Measurements from ENCODE around the gene LCLAT1. TPM values are rescaled to one million over a fixed set of nuclear protein-coding genes. Genes with fewer than 3 reads are reported as not detected.

The LCLAT1 gene
- total RNA-seq, 1 experiment from 2014 or later = 32.9 TPM

GRCh38 chr2:30486655-30487054, 39.6 kb downstream of the LCLAT1 start:
- Histone ChIP-seq H2BK15ac (ENCODE audit: low read depth, low read length) (no peak overlapping the region), H3K79me2 (ENCODE audit: insufficient read depth, low read length) (peaks cover 3% of the 10 kb centered on the region; the same call in 1 of the 2 replicates), H3K27ac (ENCODE audit: insufficient read length, low read depth, low read length) (no peak overlapping the region), H3K9ac (ENCODE audit: extremely low read depth, insufficient read length, low read length) (no peak overlapping the region), H3K4me1 (ENCODE audit: insufficient read depth, low read length) (no peaks in the 10 kb centered on the region), H2AK5ac (ENCODE audit: insufficient read length, low read length) (no peak overlapping the region), H3K23me2 (ENCODE audit: insufficient read length, low read depth, low read length, poor library complexity, severe bottlenecking) (no peaks in the 10 kb centered on the region), H2BK5ac (ENCODE audit: insufficient read length, low read length) (no peak overlapping the region), H4K91ac (ENCODE audit: insufficient read length, low read depth, low read length) (no peak overlapping the region), H3K4ac (ENCODE audit: low read depth, low read length) (no peak overlapping the region), H3K56ac (ENCODE audit: insufficient read length, low read depth, low read length) (no peak overlapping the region), H2BK12ac (ENCODE audit: insufficient read length, low read depth, low read length) (no peak overlapping the region), H3K18ac (ENCODE audit: insufficient read length, low read depth, low read length) (no peak overlapping the region), H4K5ac (ENCODE audit: insufficient read length, low read depth, low read length) (no peak overlapping the region), H3K9me3 (ENCODE audit: control insufficient read depth, low read depth, low read length) (no peaks in the 10 kb centered on the region), H2BK120ac (ENCODE audit: low read depth, low read length, poor library complexity, severe bottlenecking) (no peak overlapping the region), H2AFZ (ENCODE audit: low read length) (no peak overlapping the region), H3K4me2 (ENCODE audit: insufficient read depth, insufficient read length, low read length) (no peak overlapping the region), H3K79me1 (ENCODE audit: insufficient read depth, low read depth, low read length, poor library complexity, severe bottlenecking) (peaks cover 2% of the 10 kb centered on the region), H4K20me1 (ENCODE audit: control insufficient read depth, insufficient read depth, insufficient read length) (no peaks in the 10 kb centered on the region), H3T11ph (ENCODE audit: low read length) (no peak overlapping the region), H3K14ac (ENCODE audit: insufficient read depth, low read length) (no peak overlapping the region), H2BK20ac (ENCODE audit: low read depth, low read length, poor library complexity, severe bottlenecking) (no peak overlapping the region), H3K27me3 (ENCODE audit: insufficient read depth, low read length) (no peaks in the 10 kb centered on the region), H3K23ac (ENCODE audit: insufficient read length, low read depth, low read length) (no peak overlapping the region), H4K8ac (replicated peaks; ENCODE audit: insufficient read length, low read depth, low read length) (no peak overlapping the region)
- TF ChIP-seq, protein P1, sequence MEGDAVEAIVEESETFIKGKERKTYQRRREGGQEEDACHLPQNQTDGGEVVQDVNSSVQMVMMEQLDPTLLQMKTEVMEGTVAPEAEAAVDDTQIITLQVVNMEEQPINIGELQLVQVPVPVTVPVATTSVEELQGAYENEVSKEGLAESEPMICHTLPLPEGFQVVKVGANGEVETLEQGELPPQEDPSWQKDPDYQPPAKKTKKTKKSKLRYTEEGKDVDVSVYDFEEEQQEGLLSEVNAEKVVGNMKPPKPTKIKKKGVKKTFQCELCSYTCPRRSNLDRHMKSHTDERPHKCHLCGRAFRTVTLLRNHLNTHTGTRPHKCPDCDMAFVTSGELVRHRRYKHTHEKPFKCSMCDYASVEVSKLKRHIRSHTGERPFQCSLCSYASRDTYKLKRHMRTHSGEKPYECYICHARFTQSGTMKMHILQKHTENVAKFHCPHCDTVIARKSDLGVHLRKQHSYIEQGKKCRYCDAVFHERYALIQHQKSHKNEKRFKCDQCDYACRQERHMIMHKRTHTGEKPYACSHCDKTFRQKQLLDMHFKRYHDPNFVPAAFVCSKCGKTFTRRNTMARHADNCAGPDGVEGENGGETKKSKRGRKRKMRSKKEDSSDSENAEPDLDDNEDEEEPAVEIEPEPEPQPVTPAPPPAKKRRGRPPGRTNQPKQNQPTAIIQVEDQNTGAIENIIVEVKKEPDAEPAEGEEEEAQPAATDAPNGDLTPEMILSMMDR (conservative IDR thresholded peaks at IDR 0.05) = no peak
- no peaks in the 10 kb centered on the region for H3K27me3 Mint-ChIP-seq (ENCODE audit: low read depth)
- no peak for DNase-seq
- no peak overlapping the region for H3K27ac Mint-ChIP-seq
- no peak overlapping the region for H3K4me3 Mint-ChIP-seq
- no peaks in the 10 kb centered on the region for H3K9me3 Mint-ChIP-seq
- peaks cover 0 to 9% of the 10 kb centered on the region in 2 experiments for H3K4me1 Mint-ChIP-seq
- no peaks in the 10 kb centered on the region for H3K36me3 Mint-ChIP-seq (ENCODE audit: insufficient read depth in 1 of 3, low read depth in 3 of 3)

All from H9 (cell line).